ENCODE data around the gene CDH13.

Gene CDH13

GRCh38 chr16:82947698-82948097 is 320.9 kb downstream of the CDH13 start:
- H3K27ac ChIP-seq (ENCODE audit: low read length), result no peak overlapping the region

GRCh38 chr16:82949016-82949415 is 322.2 kb downstream of the CDH13 start:
- H3K4me2 ChIP-seq (ENCODE audit: low read length), result no peak overlapping the region
- H2AFZ ChIP-seq (ENCODE audit: low read depth, low read length), result no peak overlapping the region
- H3K4me3 ChIP-seq (ENCODE audit: low read length), result no peak overlapping the region
- no peaks in the 10 kb centered on the region for H3K79me2 ChIP-seq (ENCODE audit: low read length)
- H3K4me1 ChIP-seq (ENCODE audit: low read length), result no peaks in the 10 kb centered on the region
- no peak overlapping the region for H3K9ac ChIP-seq (ENCODE audit: low read length)
- no peaks in the 10 kb centered on the region for H3K36me3 ChIP-seq (replicated peaks; ENCODE audit: low read depth, low read length)
- H3K27ac ChIP-seq (ENCODE audit: low read length), result no peak overlapping the region
- TF ChIP-seq EZH2phosphoT487 (IDR thresholded peaks at IDR 0.05; ENCODE audit: low read depth), result no peak
- no peak for TF ChIP-seq CTCF (IDR thresholded peaks at IDR 0.05; ENCODE audit: low read depth, low read length)
- no peaks in the 10 kb centered on the region for H3K9me3 ChIP-seq (ENCODE audit: insufficient read depth, low read length)
- H4K20me1 ChIP-seq (ENCODE audit: insufficient read depth, low read length), result no peaks in the 10 kb centered on the region
- no peaks in the 10 kb centered on the region for H3K27me3 ChIP-seq (ENCODE audit: low read depth, low read length)

More at GRCh38 chr16:82947698-82948097, 320.9 kb downstream of the CDH13 start:
- H3K27me3 ChIP-seq (ENCODE audit: low read depth, low read length), result no peaks in the 10 kb centered on the region
- H3K4me1 ChIP-seq (ENCODE audit: low read length), result no peaks in the 10 kb centered on the region
- H3K4me2 ChIP-seq (ENCODE audit: low read length), result no peak overlapping the region
- no peak overlapping the region for H3K4me3 ChIP-seq (ENCODE audit: low read length)
- no peak overlapping the region for H3K9ac ChIP-seq (ENCODE audit: low read length)
- H3K9me3 ChIP-seq (ENCODE audit: insufficient read depth, low read length), result no peaks in the 10 kb centered on the region
- no peaks in the 10 kb centered on the region for H3K36me3 ChIP-seq (replicated peaks; ENCODE audit: low read depth, low read length)
- H4K20me1 ChIP-seq (ENCODE audit: insufficient read depth, low read length), result no peaks in the 10 kb centered on the region
- no peak overlapping the region for H2AFZ ChIP-seq (ENCODE audit: low read depth, low read length)
- TF ChIP-seq CTCF (IDR thresholded peaks at IDR 0.05; ENCODE audit: low read depth, low read length) (no peak), EZH2phosphoT487 (IDR thresholded peaks at IDR 0.05; ENCODE audit: low read depth) (no peak)
- H3K79me2 ChIP-seq (ENCODE audit: low read length), result no peaks in the 10 kb centered on the region

GRCh38 chr16:82953517-82953916 is 326.7 kb downstream of the CDH13 start:
- Histone ChIP-seq H3K4me3 (ENCODE audit: low read length) (no peak overlapping the region), H3K27ac (ENCODE audit: low read length) (no peak overlapping the region), H2AFZ (ENCODE audit: low read depth, low read length) (no peak overlapping the region), H3K9ac (ENCODE audit: low read length) (no peak overlapping the region), H3K36me3 (replicated peaks; ENCODE audit: low read depth, low read length) (no peaks in the 10 kb centered on the region), H3K27me3 (ENCODE audit: low read depth, low read length) (no peaks in the 10 kb centered on the region), H3K79me2 (ENCODE audit: low read length) (no peaks in the 10 kb centered on the region), H3K4me1 (ENCODE audit: low read length) (no peaks in the 10 kb centered on the region), H3K9me3 (ENCODE audit: insufficient read depth, low read length) (no peaks in the 10 kb centered on the region), H3K4me2 (ENCODE audit: low read length) (no peak overlapping the region), H4K20me1 (ENCODE audit: insufficient read depth, low read length) (no peaks in the 10 kb centered on the region)
- no peak for TF ChIP-seq EZH2phosphoT487 (IDR thresholded peaks at IDR 0.05; ENCODE audit: low read depth)
- no peak for TF ChIP-seq CTCF (IDR thresholded peaks at IDR 0.05; ENCODE audit: low read depth, low read length)

DNA sequence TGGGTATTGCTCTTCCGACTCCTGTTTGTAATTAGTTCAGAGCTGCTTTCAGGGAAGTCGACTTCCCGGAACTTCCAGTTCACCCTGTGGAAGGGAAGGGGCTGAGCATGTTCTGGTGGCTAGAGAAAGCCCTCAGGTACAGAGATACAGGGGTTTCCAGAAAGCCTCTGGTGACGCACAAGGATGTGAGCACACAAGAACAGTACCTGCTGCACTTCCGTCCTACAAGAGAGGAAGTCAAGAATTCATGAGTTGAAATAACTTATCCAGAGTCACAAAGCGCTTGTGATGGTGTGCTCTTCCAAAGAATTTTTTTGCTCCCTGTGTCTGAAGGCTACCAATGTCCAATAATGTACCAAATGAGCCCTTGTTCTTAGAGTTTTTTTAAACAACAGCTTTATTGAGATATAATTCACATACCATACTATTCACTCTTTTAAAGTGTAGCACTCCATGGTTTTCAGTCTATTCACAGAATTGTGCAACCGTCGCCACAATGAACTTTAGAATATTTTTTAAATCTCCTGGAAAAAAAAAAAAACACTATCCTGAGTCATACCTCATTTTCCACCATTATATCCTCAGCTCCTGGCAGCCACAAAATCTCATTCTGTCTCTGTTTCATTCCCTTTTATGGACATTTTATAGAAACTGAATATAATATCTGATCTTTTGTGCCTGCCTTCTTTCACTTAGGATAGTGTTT is 327.6 kb downstream of the CDH13 start:
- no peaks in the 10 kb centered on the region for H3K27me3 ChIP-seq (ENCODE audit: low read depth, low read length)

More for the DNA sequence above, 327.6 kb downstream of the CDH13 start:
- Histone ChIP-seq H3K9ac (ENCODE audit: low read length) (no peak overlapping the region), H2AFZ (ENCODE audit: low read depth, low read length) (no peak overlapping the region), H3K4me1 (ENCODE audit: low read length) (no peaks in the 10 kb centered on the region), H3K4me2 (ENCODE audit: low read length) (no peak overlapping the region), H3K79me2 (ENCODE audit: low read length) (no peaks in the 10 kb centered on the region), H4K20me1 (ENCODE audit: insufficient read depth, low read length) (no peaks in the 10 kb centered on the region), H3K9me3 (ENCODE audit: insufficient read depth, low read length) (no peaks in the 10 kb centered on the region), H3K4me3 (ENCODE audit: low read length) (no peak overlapping the region), H3K27ac (ENCODE audit: low read length) (no peak overlapping the region), H3K36me3 (replicated peaks; ENCODE audit: low read depth, low read length) (no peaks in the 10 kb centered on the region)
- TF ChIP-seq CTCF (IDR thresholded peaks at IDR 0.05; ENCODE audit: low read depth, low read length), result no peak
- TF ChIP-seq EZH2phosphoT487 (IDR thresholded peaks at IDR 0.05; ENCODE audit: low read depth), result no peak

Data from OCI-LY3 (cell line).